K562 (cell line): ENCODE results near the gene FN3K.

Experiments
- EP300 ChIP-seq: IDR thresholded peaks from 2 replicates; pipeline ENCODE4 v1.6.1; 2012; ENCODE audit warnings: low read length, improper control_type of control experiment
- HNRNPK ChIP-seq: fragments of 200-400 bp; formaldehyde crosslinking; IDR thresholded peaks from one replicate; pipeline ENCODE4 v1.6.1; 2018; ENCODE audit warnings: mild to moderate bottlenecking, low read depth, low read length; ENCODE audit not compliant: poor library complexity, severe bottlenecking
- SMC3 ChIP-seq: conservative IDR thresholded peaks from 2 replicates; pipeline ENCODE4 v1.6.1; 2011; ENCODE audit warnings: low read depth, low read length, improper control_type of control experiment; ENCODE audit not compliant: insufficient read depth
- SP1 ChIP-seq: sonication (generic); formaldehyde crosslinking; IDR thresholded peaks from 2 replicates; pipeline ENCODE4 v1.8.1; 2022; ENCODE audit warnings: mild to moderate bottlenecking, missing genetic modification reagents
- TEAD4 ChIP-seq, 2 experiments: sonication (generic) in 1 of 2; formaldehyde crosslinking in 1 of 2; IDR thresholded peaks; 2 replicates each; pipeline versions ENCODE4 v1.6.1 to v1.8.0; 2012 to 2022; ENCODE audit warnings: borderline replicate concordance in 1 of 2, inconsistent platforms in 1 of 2, low read length in 1 of 2, mild to moderate bottlenecking in 1 of 2, missing genetic modification reagents in 1 of 2
- ZNF121 ChIP-seq: sonication (generic); formaldehyde crosslinking; conservative IDR thresholded peaks from 2 replicates; pipeline ENCODE4 v1.8.0; 2022; ENCODE audit warnings: missing genetic modification reagents
- ZNF263 ChIP-seq: sonication (generic); formaldehyde crosslinking; IDR thresholded peaks from 2 replicates; pipeline ENCODE4 v1.8.0; 2022; ENCODE audit warnings: mild to moderate bottlenecking, missing genetic modification reagents, borderline replicate concordance
- TF ChIP-seq, protein P1 (sequence below): fragments of 450-650 bp; IDR thresholded peaks from 2 replicates; pipeline ENCODE4 v1.6.1; 2016; ENCODE audit warnings: mild to moderate bottlenecking, moderate library complexity
- TF ChIP-seq, protein P2 (sequence below): fragments of 250-450 bp; sonication (Bioruptor Pico); IDR thresholded peaks from 2 replicates; pipeline ENCODE4 v1.4.0; 2020; ENCODE audit warnings: mild to moderate bottlenecking
- TF ChIP-seq, protein P3 (sequence below), 3 experiments: fragments of 200-800 bp in 1 of 3; fragments of 250-450 bp in 1 of 3; fragments of 450-650 bp in 1 of 3; sonication (Bioruptor Pico) in 1 of 3; sonication (Bioruptor generic) in 1 of 3; formaldehyde crosslinking in 1 of 3; IDR thresholded peaks; 2 replicates each; pipeline versions ENCODE4 v1.6.1 to v1.8.0; 2016 to 2022; ENCODE audit warnings: mild to moderate bottlenecking in 2 of 3, missing genetic modification characterization in 2 of 3, missing compliant biosample characterization in 1 of 3, moderate library complexity in 1 of 3

DNA sequence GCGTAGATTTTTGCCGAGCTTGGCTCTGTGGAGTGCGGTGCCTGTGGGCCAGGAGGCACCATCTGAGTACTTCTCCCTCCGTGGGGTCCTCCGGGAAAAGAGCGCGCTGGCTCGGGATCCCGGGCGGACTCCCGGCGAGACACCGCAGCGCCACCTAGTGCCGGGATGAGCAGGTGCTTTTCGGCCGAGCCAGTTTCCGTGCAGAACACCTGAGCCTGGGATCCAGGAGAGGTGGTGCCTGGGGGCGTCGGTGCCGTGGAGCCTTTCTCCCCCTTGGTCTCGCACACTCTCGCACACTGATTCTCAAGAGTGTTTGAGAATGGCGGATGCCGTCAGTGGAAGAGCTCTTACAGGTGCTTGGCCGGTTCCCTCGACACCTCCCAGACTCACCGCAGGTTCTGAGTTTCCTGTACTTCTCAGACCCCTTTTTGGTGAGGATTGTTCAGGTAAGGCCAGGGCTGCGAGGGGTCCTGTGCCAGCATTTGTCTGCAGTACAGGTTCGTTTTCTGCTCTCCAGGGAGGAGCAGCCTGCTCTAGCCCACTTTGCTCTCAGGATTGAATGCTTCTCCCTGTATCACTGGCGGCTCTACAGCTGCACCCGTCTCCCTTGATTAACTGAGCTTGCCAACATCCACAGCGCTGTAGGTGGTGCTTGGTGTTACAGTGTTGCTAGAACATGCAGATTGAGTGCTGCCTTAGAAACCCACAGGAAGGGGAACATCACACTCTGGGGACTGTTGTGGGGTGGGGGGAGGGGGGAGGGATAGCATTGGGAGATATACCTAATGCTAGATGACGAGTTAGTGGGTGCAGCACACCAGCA is 39.8 kb downstream of the FN3K start:
- TF ChIP-seq, protein P1, sequence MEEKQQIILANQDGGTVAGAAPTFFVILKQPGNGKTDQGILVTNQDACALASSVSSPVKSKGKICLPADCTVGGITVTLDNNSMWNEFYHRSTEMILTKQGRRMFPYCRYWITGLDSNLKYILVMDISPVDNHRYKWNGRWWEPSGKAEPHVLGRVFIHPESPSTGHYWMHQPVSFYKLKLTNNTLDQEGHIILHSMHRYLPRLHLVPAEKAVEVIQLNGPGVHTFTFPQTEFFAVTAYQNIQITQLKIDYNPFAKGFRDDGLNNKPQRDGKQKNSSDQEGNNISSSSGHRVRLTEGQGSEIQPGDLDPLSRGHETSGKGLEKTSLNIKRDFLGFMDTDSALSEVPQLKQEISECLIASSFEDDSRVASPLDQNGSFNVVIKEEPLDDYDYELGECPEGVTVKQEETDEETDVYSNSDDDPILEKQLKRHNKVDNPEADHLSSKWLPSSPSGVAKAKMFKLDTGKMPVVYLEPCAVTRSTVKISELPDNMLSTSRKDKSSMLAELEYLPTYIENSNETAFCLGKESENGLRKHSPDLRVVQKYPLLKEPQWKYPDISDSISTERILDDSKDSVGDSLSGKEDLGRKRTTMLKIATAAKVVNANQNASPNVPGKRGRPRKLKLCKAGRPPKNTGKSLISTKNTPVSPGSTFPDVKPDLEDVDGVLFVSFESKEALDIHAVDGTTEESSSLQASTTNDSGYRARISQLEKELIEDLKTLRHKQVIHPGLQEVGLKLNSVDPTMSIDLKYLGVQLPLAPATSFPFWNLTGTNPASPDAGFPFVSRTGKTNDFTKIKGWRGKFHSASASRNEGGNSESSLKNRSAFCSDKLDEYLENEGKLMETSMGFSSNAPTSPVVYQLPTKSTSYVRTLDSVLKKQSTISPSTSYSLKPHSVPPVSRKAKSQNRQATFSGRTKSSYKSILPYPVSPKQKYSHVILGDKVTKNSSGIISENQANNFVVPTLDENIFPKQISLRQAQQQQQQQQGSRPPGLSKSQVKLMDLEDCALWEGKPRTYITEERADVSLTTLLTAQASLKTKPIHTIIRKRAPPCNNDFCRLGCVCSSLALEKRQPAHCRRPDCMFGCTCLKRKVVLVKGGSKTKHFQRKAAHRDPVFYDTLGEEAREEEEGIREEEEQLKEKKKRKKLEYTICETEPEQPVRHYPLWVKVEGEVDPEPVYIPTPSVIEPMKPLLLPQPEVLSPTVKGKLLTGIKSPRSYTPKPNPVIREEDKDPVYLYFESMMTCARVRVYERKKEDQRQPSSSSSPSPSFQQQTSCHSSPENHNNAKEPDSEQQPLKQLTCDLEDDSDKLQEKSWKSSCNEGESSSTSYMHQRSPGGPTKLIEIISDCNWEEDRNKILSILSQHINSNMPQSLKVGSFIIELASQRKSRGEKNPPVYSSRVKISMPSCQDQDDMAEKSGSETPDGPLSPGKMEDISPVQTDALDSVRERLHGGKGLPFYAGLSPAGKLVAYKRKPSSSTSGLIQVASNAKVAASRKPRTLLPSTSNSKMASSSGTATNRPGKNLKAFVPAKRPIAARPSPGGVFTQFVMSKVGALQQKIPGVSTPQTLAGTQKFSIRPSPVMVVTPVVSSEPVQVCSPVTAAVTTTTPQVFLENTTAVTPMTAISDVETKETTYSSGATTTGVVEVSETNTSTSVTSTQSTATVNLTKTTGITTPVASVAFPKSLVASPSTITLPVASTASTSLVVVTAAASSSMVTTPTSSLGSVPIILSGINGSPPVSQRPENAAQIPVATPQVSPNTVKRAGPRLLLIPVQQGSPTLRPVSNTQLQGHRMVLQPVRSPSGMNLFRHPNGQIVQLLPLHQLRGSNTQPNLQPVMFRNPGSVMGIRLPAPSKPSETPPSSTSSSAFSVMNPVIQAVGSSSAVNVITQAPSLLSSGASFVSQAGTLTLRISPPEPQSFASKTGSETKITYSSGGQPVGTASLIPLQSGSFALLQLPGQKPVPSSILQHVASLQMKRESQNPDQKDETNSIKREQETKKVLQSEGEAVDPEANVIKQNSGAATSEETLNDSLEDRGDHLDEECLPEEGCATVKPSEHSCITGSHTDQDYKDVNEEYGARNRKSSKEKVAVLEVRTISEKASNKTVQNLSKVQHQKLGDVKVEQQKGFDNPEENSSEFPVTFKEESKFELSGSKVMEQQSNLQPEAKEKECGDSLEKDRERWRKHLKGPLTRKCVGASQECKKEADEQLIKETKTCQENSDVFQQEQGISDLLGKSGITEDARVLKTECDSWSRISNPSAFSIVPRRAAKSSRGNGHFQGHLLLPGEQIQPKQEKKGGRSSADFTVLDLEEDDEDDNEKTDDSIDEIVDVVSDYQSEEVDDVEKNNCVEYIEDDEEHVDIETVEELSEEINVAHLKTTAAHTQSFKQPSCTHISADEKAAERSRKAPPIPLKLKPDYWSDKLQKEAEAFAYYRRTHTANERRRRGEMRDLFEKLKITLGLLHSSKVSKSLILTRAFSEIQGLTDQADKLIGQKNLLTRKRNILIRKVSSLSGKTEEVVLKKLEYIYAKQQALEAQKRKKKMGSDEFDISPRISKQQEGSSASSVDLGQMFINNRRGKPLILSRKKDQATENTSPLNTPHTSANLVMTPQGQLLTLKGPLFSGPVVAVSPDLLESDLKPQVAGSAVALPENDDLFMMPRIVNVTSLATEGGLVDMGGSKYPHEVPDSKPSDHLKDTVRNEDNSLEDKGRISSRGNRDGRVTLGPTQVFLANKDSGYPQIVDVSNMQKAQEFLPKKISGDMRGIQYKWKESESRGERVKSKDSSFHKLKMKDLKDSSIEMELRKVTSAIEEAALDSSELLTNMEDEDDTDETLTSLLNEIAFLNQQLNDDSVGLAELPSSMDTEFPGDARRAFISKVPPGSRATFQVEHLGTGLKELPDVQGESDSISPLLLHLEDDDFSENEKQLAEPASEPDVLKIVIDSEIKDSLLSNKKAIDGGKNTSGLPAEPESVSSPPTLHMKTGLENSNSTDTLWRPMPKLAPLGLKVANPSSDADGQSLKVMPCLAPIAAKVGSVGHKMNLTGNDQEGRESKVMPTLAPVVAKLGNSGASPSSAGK: no peak
- TF ChIP-seq ZNF263 (CRISPR knock-in tag): no peak
- TF ChIP-seq, protein P2, sequence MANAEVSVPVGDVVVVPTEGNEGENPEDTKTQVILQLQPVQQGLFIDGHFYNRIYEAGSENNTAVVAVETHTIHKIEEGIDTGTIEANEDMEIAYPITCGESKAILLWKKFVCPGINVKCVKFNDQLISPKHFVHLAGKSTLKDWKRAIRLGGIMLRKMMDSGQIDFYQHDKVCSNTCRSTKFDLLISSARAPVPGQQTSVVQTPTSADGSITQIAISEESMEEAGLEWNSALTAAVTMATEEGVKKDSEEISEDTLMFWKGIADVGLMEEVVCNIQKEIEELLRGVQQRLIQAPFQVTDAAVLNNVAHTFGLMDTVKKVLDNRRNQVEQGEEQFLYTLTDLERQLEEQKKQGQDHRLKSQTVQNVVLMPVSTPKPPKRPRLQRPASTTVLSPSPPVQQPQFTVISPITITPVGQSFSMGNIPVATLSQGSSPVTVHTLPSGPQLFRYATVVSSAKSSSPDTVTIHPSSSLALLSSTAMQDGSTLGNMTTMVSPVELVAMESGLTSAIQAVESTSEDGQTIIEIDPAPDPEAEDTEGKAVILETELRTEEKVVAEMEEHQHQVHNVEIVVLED (CRISPR knock-in tag): no peak
- no peak for TF ChIP-seq EP300
- no peak for TF ChIP-seq HNRNPK
- TF ChIP-seq, protein P3, sequence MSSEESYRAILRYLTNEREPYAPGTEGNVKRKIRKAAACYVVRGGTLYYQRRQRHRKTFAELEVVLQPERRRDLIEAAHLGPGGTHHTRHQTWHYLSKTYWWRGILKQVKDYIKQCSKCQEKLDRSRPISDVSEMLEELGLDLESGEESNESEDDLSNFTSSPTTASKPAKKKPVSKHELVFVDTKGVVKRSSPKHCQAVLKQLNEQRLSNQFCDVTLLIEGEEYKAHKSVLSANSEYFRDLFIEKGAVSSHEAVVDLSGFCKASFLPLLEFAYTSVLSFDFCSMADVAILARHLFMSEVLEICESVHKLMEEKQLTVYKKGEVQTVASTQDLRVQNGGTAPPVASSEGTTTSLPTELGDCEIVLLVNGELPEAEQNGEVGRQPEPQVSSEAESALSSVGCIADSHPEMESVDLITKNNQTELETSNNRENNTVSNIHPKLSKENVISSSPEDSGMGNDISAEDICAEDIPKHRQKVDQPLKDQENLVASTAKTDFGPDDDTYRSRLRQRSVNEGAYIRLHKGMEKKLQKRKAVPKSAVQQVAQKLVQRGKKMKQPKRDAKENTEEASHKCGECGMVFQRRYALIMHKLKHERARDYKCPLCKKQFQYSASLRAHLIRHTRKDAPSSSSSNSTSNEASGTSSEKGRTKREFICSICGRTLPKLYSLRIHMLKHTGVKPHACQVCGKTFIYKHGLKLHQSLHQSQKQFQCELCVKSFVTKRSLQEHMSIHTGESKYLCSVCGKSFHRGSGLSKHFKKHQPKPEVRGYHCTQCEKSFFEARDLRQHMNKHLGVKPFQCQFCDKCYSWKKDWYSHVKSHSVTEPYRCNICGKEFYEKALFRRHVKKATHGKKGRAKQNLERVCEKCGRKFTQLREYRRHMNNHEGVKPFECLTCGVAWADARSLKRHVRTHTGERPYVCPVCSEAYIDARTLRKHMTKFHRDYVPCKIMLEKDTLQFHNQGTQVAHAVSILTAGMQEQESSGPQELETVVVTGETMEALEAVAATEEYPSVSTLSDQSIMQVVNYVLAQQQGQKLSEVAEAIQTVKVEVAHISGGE (CRISPR knock-in tag; IDR thresholded peaks at IDR 0.05): no peak
- TF ChIP-seq ZNF121 (CRISPR knock-in tag): no peak
- TF ChIP-seq SMC3: no peak; the same call in 1 of the 2 replicates
- TF ChIP-seq SP1 (CRISPR knock-in tag): no peak
- no peak for TF ChIP-seq TEAD4 (IDR thresholded peaks at IDR 0.05; ENCODE audit: low read length)
- no peak for TF ChIP-seq TEAD4 (CRISPR knock-in tag; IDR thresholded peaks at IDR 0.05; ENCODE audit: borderline replicate concordance)
